Activated T-helper 2 cell treated with anti-CD3 and anti-CD28 coated beads, Interferon-gamma antibody, Interleukin-2, Interleukin-4, amounts not matched to agents 10 μg/mL and 5 μg/mL and 100 μg/mL, durations not matched to agents 14 hours and 24 hours and 36 hours (primary cell): ENCODE measurements around the gene RIMBP2. TPM values are rescaled to one million over a fixed set of nuclear protein-coding genes. Genes with fewer than 3 reads are reported as not detected.

ENCODE experiments used
- DNase-seq: peaks from one replicate; pipeline ENCODE4 v3.0.0; 2021; ENCODE audit warnings: low spot score
- H3K27ac Mint-ChIP-seq: one replicate; pipeline ENCODE4 v1.8.0; 2021; ENCODE audit warnings: mixed read lengths
- H3K27me3 Mint-ChIP-seq: one replicate; pipeline ENCODE4 v1.8.0; 2021; ENCODE audit warnings: low read depth, mixed read lengths
- H3K36me3 Mint-ChIP-seq: one replicate; pipeline ENCODE4 v1.8.0; 2021; ENCODE audit warnings: low read depth, mixed read lengths
- H3K4me1 Mint-ChIP-seq: one replicate; pipeline ENCODE4 v1.8.0; 2021; ENCODE audit warnings: low read depth, mixed read lengths
- H3K4me3 Mint-ChIP-seq: one replicate; pipeline ENCODE4 v1.8.0; 2021; ENCODE audit warnings: low read depth, mild to moderate bottlenecking, moderate library complexity, mixed read lengths
- H3K9me3 Mint-ChIP-seq: one replicate; pipeline ENCODE4 v1.8.0; 2021; ENCODE audit warnings: mixed read lengths
- intact Hi-C: fragments of 100-400 bp; cut with micrococcal nuclease; formaldehyde crosslinking; loops from one replicate; pipeline ENCODE4 v1.15.1; 2023
- total RNA-seq: library from RNA; stranded (reverse); gene quantifications from 2 replicates; pipeline ENCODE4 v1.2.3, GENCODE V29; 2022

Gene RIMBP2
- total RNA-seq, 1 donor from 2014 or later = not detected

DNA sequence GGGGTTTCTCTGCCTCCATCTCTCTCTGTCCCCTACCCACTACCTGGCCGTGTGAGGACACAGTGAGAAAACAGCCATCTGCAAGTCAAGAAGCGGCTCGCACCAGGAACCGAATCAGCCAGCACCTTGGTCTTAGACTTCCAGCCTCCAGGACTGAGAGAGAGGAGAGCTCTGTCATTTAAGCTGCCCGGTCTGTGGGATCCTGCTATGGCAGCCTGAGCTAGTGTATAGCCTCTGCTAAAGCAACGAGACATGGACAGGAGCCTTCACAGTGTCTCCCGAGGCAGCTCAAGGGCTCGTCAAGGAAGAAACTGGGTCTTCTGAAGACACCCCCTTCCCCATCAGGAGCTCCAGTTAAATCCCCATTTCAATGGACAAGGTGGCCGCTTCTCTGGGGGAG is 192.9 kb downstream of the RIMBP2 start:
- H3K4me3 Mint-ChIP-seq = no peak overlapping the region
- no peaks in the 10 kb centered on the region for H3K27me3 Mint-ChIP-seq
- no peak for DNase-seq
- H3K4me1 Mint-ChIP-seq = no peaks in the 10 kb centered on the region
- intact Hi-C loops = no loop called here
- no peak overlapping the region for H3K27ac Mint-ChIP-seq
- H3K36me3 Mint-ChIP-seq = no peaks in the 10 kb centered on the region
- H3K9me3 Mint-ChIP-seq = no peaks in the 10 kb centered on the region

DNA sequence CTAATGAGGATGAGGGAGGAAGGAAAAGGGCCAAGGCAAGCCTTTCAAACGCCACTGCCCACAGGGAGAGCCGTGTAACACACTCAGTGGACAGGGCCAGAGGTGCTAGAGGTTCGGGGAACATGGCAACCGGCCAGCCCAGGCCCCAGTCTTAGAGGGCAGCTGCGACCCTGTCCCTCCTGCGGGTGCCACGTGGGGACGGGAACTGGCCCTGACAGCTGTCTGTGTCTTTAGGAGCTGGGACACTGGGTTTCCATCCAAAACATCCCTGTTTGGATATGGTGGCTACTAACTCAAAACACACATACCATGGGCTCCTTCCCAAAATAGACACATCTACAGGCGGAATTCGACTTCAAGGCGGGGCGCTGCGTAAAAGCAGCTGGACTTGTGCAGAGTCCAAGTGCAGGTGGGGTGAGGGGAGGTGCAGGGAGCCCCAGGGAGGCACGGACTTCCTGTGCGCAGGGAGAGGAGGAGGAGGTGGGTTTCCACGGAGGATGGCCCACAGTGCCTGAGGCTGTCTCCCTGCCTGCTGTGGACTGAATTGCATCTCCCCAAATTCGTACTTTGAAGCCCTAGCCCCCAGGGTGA is 193.8 kb downstream of the RIMBP2 start:
- Mint-ChIP-seq H3K4me1 (no peaks in the 10 kb centered on the region), H3K36me3 (no peaks in the 10 kb centered on the region), H3K9me3 (no peaks in the 10 kb centered on the region), H3K4me3 (no peak overlapping the region), H3K27me3 (no peaks in the 10 kb centered on the region), H3K27ac (no peak overlapping the region)
- no peak for DNase-seq
- intact Hi-C loops = no loop called here

GRCh38 chr12:130521375-130522124 is 194.5 kb downstream of the RIMBP2 start:
- Mint-ChIP-seq H3K36me3 (no peaks in the 10 kb centered on the region), H3K9me3 (peaks cover under 1% of the 10 kb centered on the region), H3K4me3 (no peak overlapping the region), H3K27ac (no peak overlapping the region), H3K4me1 (no peaks in the 10 kb centered on the region), H3K27me3 (no peaks in the 10 kb centered on the region)
- no peak for DNase-seq
- intact Hi-C loops = no loop called here

GRCh38 chr12:130520784-130521183 is 195.3 kb downstream of the RIMBP2 start:
- H3K4me1 Mint-ChIP-seq = no peaks in the 10 kb centered on the region
- no peak overlapping the region for H3K4me3 Mint-ChIP-seq
- intact Hi-C loops = no loop called here
- H3K9me3 Mint-ChIP-seq = peaks cover 8% of the 10 kb centered on the region
- H3K27me3 Mint-ChIP-seq = no peaks in the 10 kb centered on the region
- H3K27ac Mint-ChIP-seq = no peak overlapping the region
- H3K36me3 Mint-ChIP-seq = no peaks in the 10 kb centered on the region
- DNase-seq = no peak

- Mint-ChIP-seq H3K27ac (no peak overlapping the region), H3K9me3 (peaks cover 8% of the 10 kb centered on the region), H3K4me3 (no peak overlapping the region), H3K27me3 (no peaks in the 10 kb centered on the region), H3K36me3 (no peaks in the 10 kb centered on the region), H3K4me1 (no peaks in the 10 kb centered on the region)
- intact Hi-C loops = no loop called here
- DNase-seq = no peak
Measured at GRCh38 chr12:130517588-130517987, 198.5 kb downstream of the RIMBP2 start.

GRCh38 chr12:130514149-130514551 is 201.9 kb downstream of the RIMBP2 start:
- no peak overlapping the region for H3K27ac Mint-ChIP-seq
- no peaks in the 10 kb centered on the region for H3K36me3 Mint-ChIP-seq
- no peak overlapping the region for H3K4me3 Mint-ChIP-seq
- H3K4me1 Mint-ChIP-seq = no peaks in the 10 kb centered on the region
- intact Hi-C loops = no loop called here
- no peaks in the 10 kb centered on the region for H3K27me3 Mint-ChIP-seq
- DNase-seq = no peak
- H3K9me3 Mint-ChIP-seq = peaks cover 8% of the 10 kb centered on the region

DNA sequence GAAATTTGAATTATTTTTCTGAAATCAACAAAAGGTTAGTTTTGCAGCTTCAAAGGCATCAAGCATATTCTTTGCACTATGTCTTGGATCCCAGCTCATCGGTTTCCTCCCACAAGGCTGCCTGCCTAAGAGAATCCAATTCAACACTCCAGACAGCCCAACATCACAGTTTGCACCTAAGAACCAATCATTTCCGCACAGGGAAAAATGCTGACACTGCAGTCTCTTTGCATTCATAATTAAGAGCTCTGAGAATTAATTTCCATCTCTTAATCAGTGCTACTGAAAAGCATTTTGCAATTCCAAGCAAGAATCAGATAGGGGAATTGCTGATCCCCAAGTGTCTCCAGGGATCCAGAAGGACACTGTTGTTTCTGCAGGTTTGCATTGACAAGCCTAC is 202.5 kb downstream of the RIMBP2 start:
- peaks cover 8% of the 10 kb centered on the region for H3K9me3 Mint-ChIP-seq
- H3K27me3 Mint-ChIP-seq = no peaks in the 10 kb centered on the region
- no peak overlapping the region for H3K4me3 Mint-ChIP-seq
- no peak for DNase-seq
- intact Hi-C loops = no loop called here
- H3K36me3 Mint-ChIP-seq = no peaks in the 10 kb centered on the region
- H3K27ac Mint-ChIP-seq = no peak overlapping the region
- H3K4me1 Mint-ChIP-seq = no peaks in the 10 kb centered on the region

- H3K9me3 Mint-ChIP-seq = peaks cover 5% of the 10 kb centered on the region
- no peaks in the 10 kb centered on the region for H3K27me3 Mint-ChIP-seq
- intact Hi-C loops = no loop called here
- DNase-seq = no peak
- H3K4me3 Mint-ChIP-seq = no peak overlapping the region
- no peaks in the 10 kb centered on the region for H3K4me1 Mint-ChIP-seq
- H3K27ac Mint-ChIP-seq = no peak overlapping the region
- no peaks in the 10 kb centered on the region for H3K36me3 Mint-ChIP-seq
Measured at GRCh38 chr12:130511285-130511684, 204.8 kb downstream of the RIMBP2 start.

- no peak for DNase-seq
- H3K27ac Mint-ChIP-seq = no peak overlapping the region
- no peaks in the 10 kb centered on the region for H3K4me1 Mint-ChIP-seq
- intact Hi-C loops = no loop called here
- no peaks in the 10 kb centered on the region for H3K36me3 Mint-ChIP-seq
- no peak overlapping the region for H3K4me3 Mint-ChIP-seq
- no peaks in the 10 kb centered on the region for H3K27me3 Mint-ChIP-seq
- H3K9me3 Mint-ChIP-seq = no peaks in the 10 kb centered on the region
Measured at GRCh38 chr12:130509454-130509853, 206.6 kb downstream of the RIMBP2 start.

- H3K27ac Mint-ChIP-seq = no peak overlapping the region
- H3K27me3 Mint-ChIP-seq = no peaks in the 10 kb centered on the region
- no peaks in the 10 kb centered on the region for H3K4me1 Mint-ChIP-seq
- no peak for DNase-seq
- intact Hi-C loops = no loop called here
- no peaks in the 10 kb centered on the region for H3K9me3 Mint-ChIP-seq
- no peak overlapping the region for H3K4me3 Mint-ChIP-seq
- H3K36me3 Mint-ChIP-seq = no peaks in the 10 kb centered on the region
Measured at GRCh38 chr12:130508847-130509246, 207.3 kb downstream of the RIMBP2 start.

GRCh38 chr12:130508318-130508717 is 207.8 kb downstream of the RIMBP2 start:
- Mint-ChIP-seq H3K27me3 (no peaks in the 10 kb centered on the region), H3K36me3 (no peaks in the 10 kb centered on the region), H3K27ac (no peak overlapping the region), H3K4me1 (no peaks in the 10 kb centered on the region), H3K4me3 (no peak overlapping the region), H3K9me3 (no peaks in the 10 kb centered on the region)
- no peak for DNase-seq
- intact Hi-C loops = no loop called here

DNA sequence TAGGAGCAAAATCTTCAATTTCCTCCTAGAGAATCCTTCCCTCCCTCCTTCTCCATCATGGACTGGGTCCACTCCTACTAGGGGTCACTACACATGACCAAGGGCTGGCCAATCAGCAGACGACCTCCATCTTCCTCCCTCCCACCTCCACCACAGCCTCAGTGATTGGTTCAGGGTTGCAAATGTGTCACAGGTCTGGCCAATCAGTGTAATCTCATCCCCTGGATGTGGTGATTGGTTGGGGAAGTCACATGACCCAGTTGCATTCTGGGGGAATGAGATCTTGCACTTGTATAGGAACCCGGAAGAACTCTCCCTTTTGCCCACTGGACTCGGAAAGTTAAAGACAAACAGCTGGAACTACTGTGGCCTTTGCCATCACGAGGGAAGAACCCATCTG is 209.3 kb downstream of the RIMBP2 start:
- Mint-ChIP-seq H3K4me1 (no peaks in the 10 kb centered on the region), H3K27me3 (no peaks in the 10 kb centered on the region), H3K9me3 (no peaks in the 10 kb centered on the region), H3K4me3 (no peak overlapping the region), H3K36me3 (no peaks in the 10 kb centered on the region), H3K27ac (no peak overlapping the region)
- no peak for DNase-seq
- intact Hi-C loops = no loop called here

- Mint-ChIP-seq H3K36me3 (no peaks in the 10 kb centered on the region), H3K27ac (no peak overlapping the region), H3K4me1 (no peaks in the 10 kb centered on the region), H3K27me3 (no peaks in the 10 kb centered on the region), H3K9me3 (no peaks in the 10 kb centered on the region), H3K4me3 (no peak overlapping the region)
- intact Hi-C loops = no loop called here
- DNase-seq = no peak
Measured at GRCh38 chr12:130504840-130505175, 211.3 kb downstream of the RIMBP2 start.
